ENCODE measurements around the gene LTBP3.

Gene LTBP3

DNA sequence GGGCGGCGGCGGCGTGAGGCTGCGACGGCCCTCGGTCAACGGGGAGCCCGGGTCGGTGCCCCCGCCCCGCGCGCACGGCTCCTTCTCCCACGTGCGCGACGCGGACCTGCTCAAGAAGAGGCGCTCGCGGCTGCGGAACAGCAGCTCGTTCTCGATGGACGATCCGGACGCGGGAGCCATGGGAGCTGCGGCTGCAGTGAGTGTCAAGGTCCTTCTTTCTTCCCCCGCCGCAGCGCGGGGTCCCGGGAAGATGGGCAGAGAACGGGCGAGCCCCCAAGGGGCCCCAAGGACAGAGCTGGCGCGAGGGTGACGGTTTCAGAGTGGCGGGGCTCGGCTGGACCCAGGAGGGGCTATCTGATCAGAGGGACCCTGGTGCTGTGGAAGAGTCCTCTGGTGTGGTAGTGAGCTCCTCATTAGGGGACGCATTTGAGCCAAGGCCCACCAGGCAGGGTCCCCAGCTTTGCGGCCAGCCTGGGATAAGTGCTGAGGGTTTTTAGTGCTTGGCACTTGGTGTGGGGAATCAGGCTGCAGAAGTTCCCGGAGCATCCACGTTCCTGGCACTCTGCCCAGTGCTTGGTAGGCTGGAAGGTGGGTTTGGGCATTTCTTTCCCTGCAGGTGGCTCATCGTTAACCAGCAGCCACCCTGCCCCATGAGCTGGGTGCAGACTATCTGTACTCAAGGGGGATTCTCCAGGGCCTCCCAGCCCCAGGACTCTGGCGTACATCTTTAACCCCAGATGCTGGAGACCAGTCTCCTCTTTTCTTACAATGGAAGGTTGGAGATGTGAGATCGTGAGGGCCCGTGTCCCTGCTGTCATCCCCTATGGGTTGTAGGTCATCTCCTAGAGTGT lies 27.5 kb upstream of the LTBP3 start:
- DNase-seq: no peak

DNA sequence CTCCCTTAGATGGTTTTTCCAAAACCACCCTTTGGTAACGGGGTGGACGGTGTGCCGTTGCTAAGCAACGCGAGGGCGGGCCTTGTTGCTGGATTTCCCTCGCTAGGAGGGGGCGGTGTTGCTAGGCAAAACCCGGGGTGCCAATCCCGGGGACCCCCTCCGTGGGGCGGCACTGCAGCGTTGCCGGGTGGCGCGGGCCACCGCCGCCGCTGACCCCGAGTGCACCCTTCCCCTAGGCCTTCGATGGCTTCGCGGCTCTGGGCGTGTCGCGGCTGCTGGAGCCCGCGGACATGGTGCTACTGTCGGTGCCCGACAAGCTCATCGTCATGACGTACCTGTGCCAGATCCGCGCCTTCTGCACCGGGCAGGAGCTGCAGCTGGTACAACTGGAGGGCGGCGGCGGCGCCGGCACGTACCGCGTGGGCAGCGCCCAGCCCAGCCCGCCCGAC lies 26.6 kb upstream of the LTBP3 start:
- DNase-seq: no peak

DNA sequence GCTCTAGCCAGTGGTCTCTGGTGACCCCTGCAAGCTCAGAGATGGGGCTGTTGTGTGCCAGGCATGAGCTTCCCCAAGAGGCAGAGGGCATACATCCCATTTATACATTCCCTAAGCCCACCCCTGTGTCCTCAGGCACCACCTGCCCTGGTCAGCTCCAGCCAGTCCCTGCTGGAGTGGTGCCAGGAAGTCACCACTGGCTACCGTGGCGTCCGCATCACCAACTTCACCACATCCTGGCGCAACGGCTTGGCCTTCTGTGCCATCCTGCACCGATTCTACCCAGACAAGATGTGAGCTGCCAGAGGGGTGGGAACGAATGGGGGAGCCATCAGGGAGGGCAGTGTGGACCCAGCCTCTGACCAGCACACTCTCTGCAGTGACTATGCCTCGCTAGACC lies 25.9 kb upstream of the LTBP3 start:
- no peak for DNase-seq

DNA sequence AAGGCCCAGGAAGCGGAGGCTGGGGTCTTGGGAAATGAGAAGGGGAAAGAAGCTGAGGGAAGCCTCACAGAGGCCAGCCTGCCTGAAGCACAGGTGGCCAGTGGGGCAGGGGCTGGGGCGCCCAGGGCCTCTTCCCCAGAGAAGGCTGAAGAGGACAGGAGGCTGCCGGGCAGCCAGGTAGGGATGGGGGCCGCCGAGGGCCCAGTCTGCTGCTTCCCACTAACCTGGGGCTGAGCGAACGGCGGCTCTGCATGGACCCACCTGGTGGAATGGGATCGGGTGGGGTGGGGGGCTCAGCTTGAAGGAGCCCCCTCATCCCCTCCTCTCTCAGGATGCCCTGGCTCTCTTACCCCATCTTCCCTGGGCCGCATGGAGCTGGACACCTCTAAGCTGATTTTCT lies 25.4 kb upstream of the LTBP3 start:
- DNase-seq: no peak

DNA sequence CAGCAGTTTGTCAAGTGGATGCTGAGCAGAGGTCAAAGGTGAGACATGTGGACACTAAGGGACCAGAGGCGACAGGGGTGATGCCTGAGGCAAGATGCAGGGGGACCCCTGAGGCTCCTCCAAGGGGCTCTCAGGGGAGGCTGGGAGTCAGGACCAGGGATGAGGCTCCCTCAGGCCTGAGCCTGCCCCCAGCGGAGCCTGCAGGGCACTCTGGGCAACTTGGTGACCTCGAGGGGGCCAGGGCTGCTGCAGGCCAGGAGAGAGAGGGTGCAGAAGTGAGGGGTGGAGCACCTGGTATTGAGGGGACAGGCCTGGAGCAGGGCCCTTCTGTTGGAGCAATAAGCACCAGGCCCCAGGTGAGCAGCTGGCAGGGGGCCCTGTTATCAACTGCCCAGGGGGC lies 23.8 kb upstream of the LTBP3 start:
- DNase-seq: no peak

DNA sequence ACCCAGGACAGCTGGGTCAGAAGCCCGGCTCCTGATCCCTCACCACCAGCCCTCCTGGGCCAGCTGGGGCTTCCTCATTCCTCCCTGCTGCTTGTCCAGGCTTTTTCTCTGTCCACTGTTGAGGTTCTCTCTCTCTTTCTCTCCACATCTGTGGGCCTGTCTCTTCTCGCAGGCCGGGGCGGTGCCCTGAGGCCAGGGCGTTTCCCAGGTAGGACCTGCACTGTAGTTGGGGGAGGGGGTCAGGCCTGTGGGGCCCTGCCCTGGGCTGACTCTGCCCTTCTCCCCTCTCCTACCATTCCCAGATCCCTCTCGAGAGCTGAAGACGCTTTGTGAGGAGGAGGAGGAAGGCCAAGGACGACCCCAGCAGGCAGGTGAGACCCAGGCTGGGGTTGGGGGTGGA lies 22.6 kb upstream of the LTBP3 start:
- DNase-seq: no peak

DNA sequence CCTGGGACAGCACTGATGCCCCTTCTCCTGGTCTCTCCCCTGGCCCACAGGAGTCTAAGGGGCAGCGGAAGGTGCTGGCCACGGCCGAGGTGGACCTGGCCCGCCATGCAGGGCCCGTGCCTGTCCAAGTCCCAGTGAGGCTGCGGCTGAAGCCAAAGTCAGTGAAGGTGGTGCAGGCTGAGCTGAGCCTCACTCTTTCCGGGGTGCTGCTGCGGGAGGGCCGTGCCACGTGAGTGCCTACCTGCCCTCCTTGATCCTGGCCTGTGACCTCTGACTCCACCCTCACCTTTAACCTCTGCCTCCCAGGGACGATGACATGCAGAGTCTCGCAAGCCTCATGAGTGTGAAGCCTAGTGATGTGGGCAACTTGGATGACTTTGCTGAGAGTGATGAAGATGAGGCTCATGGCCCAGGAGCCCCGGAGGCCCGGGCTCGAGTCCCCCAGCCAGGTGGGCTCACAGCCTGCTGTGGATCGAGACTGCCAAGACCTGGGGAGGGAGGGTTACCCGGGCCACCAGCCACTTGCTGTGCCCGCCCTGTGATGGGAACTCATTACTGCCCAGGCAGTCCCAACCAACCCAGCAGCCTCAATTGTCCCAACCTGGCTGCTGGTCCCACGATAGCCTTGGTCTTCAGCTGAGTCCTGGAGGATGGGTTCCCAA lies 22.0 kb upstream of the LTBP3 start:
- no peak for DNase-seq

DNA sequence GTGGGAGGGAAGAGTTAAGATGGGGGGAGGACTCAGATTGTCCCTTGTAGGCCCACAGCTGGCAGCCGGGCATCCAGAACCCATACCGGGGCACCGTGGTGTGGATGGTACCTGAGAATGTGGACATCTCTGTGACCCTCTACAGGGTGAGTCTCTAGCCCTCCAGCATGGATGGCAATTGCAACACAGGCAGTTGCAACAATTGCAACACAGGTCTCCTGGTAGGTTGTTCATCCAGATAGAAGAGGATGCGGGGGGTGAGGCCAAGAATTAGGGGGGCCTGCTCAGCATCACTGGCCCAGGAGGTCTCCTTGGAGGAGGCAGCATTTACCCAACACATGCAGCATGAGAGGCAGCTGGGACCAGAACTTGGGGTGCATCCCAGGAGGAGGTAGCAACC lies 21.1 kb upstream of the LTBP3 start:
- no peak for DNase-seq

DNA sequence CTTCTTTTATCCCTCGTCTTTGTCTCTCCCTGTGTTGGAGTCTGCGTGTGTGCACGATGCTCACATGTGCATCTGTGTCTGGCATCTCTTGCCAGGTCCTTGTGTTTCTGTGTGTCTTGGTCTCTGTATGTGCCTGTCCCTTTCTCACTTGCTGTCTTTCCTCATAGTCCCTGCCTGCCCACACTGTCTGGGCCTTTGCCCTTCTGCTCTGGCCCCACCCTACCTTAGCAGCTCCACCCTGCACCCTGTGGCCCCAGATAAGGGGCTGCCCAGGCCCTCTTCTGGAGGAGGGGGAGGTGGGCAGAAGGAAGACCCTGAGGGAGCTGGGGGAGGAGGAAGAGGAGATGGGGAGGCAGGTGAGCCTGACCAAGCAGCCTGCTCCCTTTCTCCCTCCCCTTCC lies 20.5 kb upstream of the LTBP3 start:
- DNase-seq: no peak

DNA sequence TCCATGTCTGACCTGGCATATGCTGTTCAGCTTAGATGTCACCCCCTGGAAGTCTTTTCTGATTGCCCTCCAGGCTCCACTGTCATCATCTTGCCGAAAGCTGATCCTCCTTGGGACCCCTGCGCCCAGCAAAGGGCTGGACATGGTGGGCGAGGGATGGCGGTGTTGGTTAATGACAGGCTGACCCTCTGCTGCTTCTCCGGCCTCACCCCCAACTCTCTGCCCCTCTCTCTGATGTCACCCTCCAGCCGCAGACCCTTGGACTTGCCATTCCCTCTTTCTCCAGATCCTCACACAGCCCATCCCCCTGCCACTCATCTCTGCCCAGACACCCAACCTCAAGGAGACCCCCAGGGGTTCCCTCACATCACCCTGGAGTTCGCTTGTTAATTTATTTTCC lies 20.0 kb upstream of the LTBP3 start:
- DNase-seq: no peak

DNA sequence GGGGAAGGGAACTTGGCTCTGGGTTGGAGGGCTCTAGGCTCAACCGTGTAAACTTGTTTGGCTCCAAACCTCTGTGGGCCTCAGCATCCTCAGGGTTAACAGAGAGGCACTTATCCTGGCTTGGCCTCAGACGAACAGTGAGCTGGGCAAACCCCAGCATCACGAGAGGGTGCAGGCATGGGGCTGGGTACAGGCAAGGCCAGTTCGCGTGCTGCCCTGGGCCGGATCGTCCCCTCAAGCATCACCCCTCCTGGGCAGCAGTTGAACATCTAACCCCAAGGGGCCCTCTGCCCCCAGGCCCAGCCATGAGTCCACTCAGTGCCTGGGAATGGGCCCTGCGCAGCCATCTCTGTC lies 19.6 kb upstream of the LTBP3 start:
- no peak for DNase-seq

DNA sequence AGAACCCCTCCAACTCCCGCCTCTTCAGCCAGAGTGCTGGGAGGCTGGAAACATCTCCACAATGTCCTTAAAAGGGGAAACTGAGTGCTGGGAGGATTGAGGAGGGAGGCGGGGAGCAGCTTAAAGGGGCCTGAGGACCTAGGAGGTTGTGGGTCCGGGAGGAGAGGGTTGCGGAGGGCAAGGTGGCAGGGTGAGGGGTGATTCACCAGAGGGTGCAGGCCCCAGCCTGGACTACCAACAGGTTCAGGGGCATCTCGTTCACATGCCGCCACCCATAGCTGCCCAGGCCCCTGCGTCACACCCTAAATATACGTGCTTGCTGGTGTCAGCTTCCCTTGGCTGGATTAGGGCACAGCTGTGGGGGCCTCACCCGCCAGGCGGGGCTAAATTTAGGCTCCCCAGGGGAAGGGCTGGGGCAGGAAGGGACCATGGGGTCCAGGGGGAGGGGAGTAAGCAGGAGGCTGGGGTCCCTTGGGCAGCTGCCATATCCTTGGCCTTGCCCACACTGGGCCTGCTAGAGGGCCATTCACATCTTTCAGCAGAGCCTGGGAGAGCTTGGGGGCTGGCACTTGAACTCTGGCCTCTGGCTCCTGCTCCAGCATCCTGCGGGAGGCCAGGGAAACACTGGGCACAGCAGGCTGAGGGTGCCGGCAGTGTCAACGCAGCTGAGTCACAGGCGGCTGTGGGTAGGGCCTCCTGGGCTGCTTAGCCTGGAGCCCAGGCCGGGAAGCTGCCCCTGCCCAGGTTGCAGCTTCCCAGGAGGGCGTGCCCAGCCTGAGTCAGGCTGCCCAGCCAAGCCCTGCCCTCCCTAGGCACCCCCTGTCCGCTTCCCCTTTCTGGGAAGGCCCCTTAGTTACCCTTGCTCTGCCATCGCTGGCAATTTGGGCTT lies 19.0 kb upstream of the LTBP3 start:
- no peak for DNase-seq

DNA sequence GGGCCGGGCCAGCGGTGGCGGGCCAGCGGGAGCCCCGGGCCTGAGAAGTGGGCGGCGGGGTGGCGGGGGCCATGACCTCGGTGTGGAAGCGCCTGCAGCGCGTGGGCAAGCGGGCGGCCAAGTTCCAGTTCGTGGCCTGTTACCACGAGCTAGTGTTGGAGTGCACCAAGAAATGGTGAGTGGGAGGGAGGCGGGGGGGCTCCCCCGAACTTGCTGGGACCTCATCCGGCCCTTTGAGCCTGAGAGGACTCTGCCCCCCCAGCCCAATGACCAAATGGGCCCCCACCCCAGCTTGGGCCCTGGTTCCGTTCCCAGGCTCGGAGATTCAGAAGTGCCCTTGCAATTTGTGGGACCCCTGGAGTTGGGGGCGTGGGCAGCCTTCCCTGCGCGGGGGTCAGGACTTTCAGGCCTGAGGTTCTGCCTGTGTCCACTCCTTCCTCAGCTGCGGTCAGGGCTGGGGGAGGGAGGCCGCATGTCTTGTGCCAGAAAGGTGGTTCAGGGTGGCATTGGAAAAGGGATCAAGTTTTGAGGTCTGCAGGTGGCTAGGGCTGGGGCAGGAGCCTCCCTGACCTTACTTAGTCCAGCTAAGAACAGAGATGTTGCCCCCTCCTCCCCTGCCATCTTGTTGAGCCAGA lies 18.2 kb upstream of the LTBP3 start:
- no peak for DNase-seq

DNA sequence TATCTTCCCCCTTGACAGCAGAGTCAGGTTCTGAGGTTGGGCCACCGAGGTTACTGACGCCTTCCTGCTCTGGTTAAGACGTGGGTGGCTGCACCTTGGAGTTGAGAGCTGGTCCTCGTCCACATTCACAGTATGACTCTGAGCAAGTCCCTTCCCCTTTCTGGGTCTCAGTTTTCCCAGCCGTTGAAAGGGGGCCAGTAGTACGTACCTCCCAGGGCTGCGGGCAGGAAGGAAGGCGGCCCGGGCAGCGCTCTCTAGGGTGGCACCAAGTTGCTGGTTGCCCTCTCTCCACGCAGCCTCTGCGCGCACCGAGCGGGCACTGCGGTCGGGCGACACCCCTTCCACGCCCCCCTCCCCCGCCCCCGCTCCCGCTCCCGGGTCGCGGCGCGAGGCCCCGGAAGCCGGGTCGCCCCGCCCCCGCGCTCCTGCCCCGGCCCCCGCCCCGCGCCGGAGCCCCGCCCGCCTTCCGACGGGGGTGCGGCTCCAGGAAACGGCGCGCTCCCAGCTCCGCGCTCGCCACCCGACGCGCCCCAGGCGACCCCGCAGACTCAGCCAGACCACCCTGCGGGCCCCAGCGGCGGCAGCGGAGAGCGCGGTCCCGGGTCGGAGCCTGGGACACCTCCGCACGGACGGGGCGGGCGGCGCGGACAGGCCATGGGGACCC lies 17.5 kb upstream of the LTBP3 start, which contains the start of gene EHBP1L1:
Gene EHBP1L1 (plus strand): TSS at position 486 of the 664 bp plus-strand sequence. CDS start 250 bp downstream, outside the sequence.
- DNase-seq: peak; percentile 56

DNA sequence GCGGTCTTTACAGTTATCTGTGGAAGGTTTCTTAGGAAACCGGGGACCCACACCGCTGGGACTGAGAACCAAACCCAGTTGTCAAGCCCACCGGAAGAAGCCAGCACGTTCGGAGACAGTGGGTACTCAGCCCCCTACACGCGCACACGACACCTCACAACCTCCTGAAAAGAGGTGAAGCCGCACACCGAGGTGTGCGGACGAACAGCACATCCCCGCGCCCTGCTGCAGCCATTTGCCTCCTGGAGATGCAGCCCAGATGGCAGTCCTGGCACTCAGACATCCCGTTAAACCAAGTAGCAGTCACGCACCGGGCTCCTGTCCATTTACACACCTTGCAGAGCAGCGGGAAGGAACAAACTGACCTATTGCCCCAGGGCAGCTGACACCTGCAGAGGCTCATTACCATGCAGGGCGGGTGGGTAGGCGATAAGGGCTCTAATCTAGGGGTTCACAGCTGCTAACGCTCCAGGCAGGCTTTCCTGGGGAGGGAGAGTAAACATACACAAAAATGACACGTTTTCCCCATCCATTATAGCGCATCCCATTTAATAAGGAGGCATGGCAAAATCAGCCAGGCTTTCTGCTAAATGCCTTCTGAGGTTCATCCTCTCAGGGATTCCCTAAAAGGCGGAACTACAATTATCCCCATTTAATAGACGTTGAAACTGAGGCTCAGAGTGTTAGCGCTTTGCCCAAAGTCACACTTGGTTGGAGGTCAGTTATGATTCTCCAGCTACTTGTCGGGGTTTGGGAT lies 16.8 kb upstream of the LTBP3 start:
- no peak for DNase-seq

DNA sequence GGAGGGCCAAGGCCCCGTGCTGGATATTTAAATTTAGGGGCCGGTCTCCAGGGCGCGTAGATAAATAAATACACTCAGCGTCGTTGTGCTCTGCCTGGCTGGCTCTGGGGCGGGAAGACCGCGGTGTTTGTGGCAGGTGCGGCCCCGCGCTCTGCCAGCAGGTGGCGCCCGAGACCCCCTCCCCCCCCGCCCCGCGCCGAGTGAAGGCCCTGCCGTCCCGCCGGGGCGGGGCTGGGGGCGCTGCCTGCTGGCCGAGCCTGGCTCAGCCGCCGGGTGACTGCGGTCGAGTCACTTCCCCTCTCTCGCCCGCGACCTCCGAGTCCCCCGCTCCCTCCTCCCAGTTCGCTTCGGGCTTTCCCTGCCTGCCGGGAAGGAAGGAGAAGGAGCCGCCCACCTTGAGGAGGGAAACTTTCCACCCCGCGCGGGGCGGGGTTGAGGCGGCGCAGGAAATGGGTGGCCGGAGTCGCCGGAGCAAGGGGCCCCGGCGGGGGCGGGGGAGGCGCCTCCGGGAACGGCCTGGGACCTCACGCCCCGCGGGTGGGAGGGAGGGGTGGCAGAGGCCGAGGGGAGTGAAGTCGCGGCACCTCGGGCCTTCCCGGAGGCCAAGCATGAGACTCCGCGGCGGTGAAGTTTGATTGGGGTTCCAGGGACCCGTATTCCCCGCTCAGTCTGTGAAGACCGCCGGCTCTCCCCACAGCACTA lies 16.1 kb upstream of the LTBP3 start:
- peak; percentile 74 for DNase-seq

DNA sequence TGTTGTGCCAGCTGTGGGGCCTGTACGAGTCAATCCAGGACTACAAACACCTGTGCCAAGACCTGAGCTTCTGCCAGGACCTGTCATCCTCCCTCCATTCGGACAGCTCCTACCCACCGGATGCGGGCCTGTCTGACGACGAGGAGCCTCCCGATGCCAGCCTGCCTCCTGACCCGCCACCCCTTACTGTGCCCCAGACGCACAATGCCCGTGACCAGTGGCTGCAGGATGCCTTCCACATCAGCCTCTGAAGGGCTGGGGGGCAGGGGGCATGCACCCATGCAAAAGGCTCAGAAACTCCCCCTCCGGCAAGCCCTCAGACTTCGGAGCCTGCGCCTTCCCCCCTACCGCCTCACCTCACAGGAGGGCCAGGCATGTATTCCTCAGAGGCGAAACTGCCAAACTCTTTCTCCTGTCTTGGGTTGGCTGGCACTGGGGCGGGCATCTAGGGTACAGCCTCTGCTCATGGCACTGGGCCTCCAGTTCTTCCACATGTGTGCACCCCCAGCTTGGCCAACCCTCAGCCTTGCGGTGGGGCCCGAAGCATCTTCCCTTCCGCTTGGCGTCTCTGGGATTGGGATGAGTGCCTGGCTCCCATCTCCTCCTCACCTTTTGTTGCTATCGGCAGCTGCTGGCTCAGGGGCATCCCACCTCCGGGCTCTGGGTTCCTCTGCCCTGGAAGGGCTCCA lies 15.4 kb upstream of the LTBP3 start:
- DNase-seq: no peak

DNA sequence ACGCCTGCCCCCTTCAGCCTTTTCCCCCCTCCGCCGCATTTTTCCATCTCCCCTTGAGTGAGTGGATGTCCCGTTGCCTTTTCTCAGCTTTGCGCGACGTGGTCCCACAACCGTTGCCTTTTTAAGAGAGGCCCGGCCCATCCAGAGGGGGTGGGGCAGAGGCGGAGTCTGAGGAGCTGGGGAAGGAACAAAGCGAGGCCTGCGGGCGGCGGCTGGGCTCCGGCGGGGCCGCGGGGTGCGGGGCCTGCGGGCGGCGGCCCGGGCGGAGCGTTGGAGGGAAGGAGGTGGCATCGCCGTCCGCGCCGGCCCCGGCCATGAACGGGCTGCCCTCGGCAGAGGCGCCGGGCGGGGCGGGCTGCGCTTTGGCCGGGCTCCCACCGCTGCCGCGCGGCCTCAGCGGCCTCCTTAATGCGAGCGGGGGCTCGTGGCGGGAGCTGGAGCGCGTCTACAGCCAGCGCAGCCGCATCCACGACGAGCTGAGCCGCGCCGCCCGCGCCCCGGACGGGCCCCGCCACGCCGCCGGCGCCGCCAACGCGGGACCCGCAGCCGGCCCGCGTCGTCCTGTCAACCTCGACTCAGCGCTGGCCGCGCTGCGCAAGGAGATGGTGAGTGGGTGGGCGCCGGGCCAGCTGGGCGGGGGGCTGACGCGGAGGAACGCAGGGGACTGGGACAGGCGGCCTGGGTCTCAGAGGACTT lies 14.3 kb upstream of the LTBP3 start, which contains the start of gene FAM89B:
Gene FAM89B (plus strand): TSS at position 183 of the 696 bp plus-strand sequence. CDS start 132 bp downstream, at position 315.
- DNase-seq: peak; percentile 70

DNA sequence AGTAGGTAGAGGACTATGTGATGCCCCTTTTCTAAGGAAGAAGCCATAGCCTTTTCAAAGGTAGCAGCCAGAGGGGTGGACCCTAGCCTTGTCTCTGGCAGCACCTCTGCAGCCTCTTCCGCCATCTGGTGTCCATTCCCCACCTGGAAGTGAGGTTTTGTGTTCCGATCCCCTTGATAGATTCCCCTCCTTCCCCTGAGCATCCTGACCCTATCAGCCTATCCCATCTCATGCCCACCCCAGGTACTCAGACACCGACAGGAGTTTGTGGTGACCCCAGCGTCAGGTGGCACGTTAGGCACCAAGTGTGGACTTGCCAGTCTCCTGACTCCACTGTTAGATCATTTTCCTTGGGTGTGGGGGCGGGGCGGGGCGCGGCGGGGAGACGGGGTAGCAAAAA lies 13.8 kb upstream of the LTBP3 start:
- DNase-seq: no peak

DNA sequence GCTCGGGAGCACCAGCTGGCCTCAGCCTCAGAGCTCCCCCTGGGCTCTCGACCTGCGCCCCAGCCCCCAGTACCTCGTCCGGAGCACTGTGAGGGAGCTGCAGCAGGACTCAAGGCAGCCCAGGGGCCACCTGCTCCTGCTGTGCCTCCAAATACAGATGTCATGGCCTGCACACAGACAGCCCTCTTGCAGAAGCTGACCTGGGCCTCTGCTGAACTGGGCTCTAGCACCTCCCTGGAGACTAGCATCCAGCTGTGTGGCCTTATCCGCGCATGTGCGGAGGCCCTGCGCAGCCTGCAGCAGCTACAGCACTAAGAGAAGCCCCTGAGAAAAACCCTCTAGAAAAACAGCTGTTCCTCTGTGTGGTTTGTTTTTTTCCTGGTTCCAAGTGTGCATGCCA lies 13.3 kb upstream of the LTBP3 start:
- DNase-seq: no peak

Measured in NCI-H510A (cell line).